Measurements from ENCODE around the gene CNTN4.
"Not testable (repeated sequence)": the region's sequence is repeated elsewhere in the genome, so short reads cannot be mapped to it uniquely, and the experiment has no call there.

CNTN4 gene

GRCh38 chr3:2915826-2916225 is 817.2 kb downstream of the CNTN4 start:
- Histone ChIP-seq H2BK12ac (ENCODE audit: low read length) (no peak overlapping the region), H3K4me2 (ENCODE audit: insufficient read depth, low read length, poor library complexity, severe bottlenecking) (no peak overlapping the region), H3K4ac (ENCODE audit: low read length) (no peak overlapping the region), H3K9me3 (replicated peaks in 1 of 2; ENCODE audit: control insufficient read depth in 2 of 2, insufficient read depth in 1 of 2, low read depth in 1 of 2, low read length in 2 of 2) (no peaks in the 10 kb centered on the region), H3K27ac (replicated peaks; ENCODE audit: low read length) (no peak overlapping the region), H3K4me1 (ENCODE audit: control insufficient read depth in 2 of 2, insufficient read depth in 1 of 2, low read depth in 1 of 2, low read length in 2 of 2) (peaks cover 0 to 1% of the 10 kb centered on the region in 2 donors), H3K27me3 (ENCODE audit: control insufficient read depth in 3 of 3, insufficient read depth in 3 of 3, low read depth in 1 of 3, low read length in 3 of 3) (no peaks in the 10 kb centered on the region), H3K79me1 (ENCODE audit: low read depth, low read length) (no peaks in the 10 kb centered on the region), H2BK120ac (ENCODE audit: low read depth, low read length) (no peak overlapping the region), H3K18ac (ENCODE audit: low read length) (no peak overlapping the region), H4K8ac (ENCODE audit: low read depth, low read length) (no peak overlapping the region), H3K36me3 (replicated peaks in 1 of 2; ENCODE audit: control insufficient read depth in 2 of 2, insufficient read depth in 2 of 2, low read length in 2 of 2) (no peaks in the 10 kb centered on the region), H3K14ac (ENCODE audit: low read length) (no peak overlapping the region), H2BK15ac (ENCODE audit: low read length) (no peak overlapping the region), H2BK5ac (ENCODE audit: low read length) (no peak overlapping the region), H2AFZ (ENCODE audit: low read length) (no peak overlapping the region), H3K9ac (ENCODE audit: low read depth, low read length, poor library complexity) (no peak overlapping the region), H4K91ac (ENCODE audit: low read depth, low read length, poor library complexity) (no peak overlapping the region), H3K4me3 (ENCODE audit: low read length in 2 of 2) (no peak overlapping the region), H2AK5ac (ENCODE audit: low read depth, low read length) (no peak overlapping the region), H3K23ac (ENCODE audit: low read depth, low read length, poor library complexity) (no peak overlapping the region)
- DNase-seq (ENCODE audit: low spot score) = no peak
- WGBS, 2 donors (ENCODE audit: extremely low coverage in 2 of 2, insufficient read length in 2 of 2, insufficient replicate concordance in 1 of 2) = no CpG with 5 or more reads among the region's 3 CpGs

DNA sequence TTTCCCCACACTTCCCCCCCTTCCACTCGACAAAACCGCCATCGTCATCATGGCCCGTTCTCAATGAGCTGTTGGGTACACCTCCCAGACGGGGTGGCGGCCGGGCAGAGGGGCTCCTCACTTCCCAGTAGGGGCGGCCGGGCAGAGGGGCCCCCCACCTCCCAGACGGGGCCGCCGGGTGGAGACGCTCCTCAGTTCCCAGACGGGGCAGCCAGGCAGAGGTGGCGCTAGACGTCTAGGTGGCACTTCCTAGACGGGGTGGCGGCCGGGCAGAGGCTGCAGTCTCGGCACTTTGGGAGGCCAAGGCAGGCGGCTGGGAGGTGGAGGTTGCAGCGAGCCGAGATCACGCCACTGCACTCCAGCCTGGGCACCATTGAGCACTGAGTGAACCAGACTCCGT is 818.0 kb downstream of the CNTN4 start:
- not testable (repeated sequence) for H4K91ac ChIP-seq (ENCODE audit: low read depth, low read length, poor library complexity); H2BK120ac ChIP-seq (ENCODE audit: low read depth, low read length); H2BK12ac ChIP-seq (ENCODE audit: low read length); H2AK5ac ChIP-seq (ENCODE audit: low read depth, low read length); H4K8ac ChIP-seq (ENCODE audit: low read depth, low read length); H3K79me1 ChIP-seq (ENCODE audit: low read depth, low read length); H3K36me3 ChIP-seq (replicated peaks in 1 of 2; ENCODE audit: control insufficient read depth in 2 of 2, insufficient read depth in 2 of 2, low read length in 2 of 2); H2AFZ ChIP-seq (ENCODE audit: low read length); H3K14ac ChIP-seq (ENCODE audit: low read length); DNase-seq (ENCODE audit: low spot score); H2BK15ac ChIP-seq (ENCODE audit: low read length); H3K27ac ChIP-seq (replicated peaks; ENCODE audit: low read length); H3K27me3 ChIP-seq (ENCODE audit: control insufficient read depth in 3 of 3, insufficient read depth in 3 of 3, low read depth in 1 of 3, low read length in 3 of 3); H3K4me3 ChIP-seq (ENCODE audit: low read length in 2 of 2); H3K4me2 ChIP-seq (ENCODE audit: insufficient read depth, low read length, poor library complexity, severe bottlenecking); H3K18ac ChIP-seq (ENCODE audit: low read length); H3K9me3 ChIP-seq (replicated peaks in 1 of 2; ENCODE audit: control insufficient read depth in 2 of 2, insufficient read depth in 1 of 2, low read depth in 1 of 2, low read length in 2 of 2); H3K9ac ChIP-seq (ENCODE audit: low read depth, low read length, poor library complexity); H2BK5ac ChIP-seq (ENCODE audit: low read length); H3K23ac ChIP-seq (ENCODE audit: low read depth, low read length, poor library complexity); H3K4me1 ChIP-seq (ENCODE audit: control insufficient read depth in 2 of 2, insufficient read depth in 1 of 2, low read depth in 1 of 2, low read length in 2 of 2); H3K4ac ChIP-seq (ENCODE audit: low read length)
- no CpG with 5 or more reads among the region's 25 CpGs for WGBS, 2 donors (ENCODE audit: extremely low coverage in 2 of 2, insufficient read length in 2 of 2, insufficient replicate concordance in 1 of 2)

- Histone ChIP-seq H3K27ac (replicated peaks; ENCODE audit: low read length) (no peak overlapping the region), H3K4me3 (ENCODE audit: low read length in 2 of 2) (no peak overlapping the region), H3K27me3 (ENCODE audit: control insufficient read depth in 3 of 3, insufficient read depth in 3 of 3, low read depth in 1 of 3, low read length in 3 of 3) (no peaks in the 10 kb centered on the region), H2BK120ac (ENCODE audit: low read depth, low read length) (no peak overlapping the region), H2BK12ac (ENCODE audit: low read length) (no peak overlapping the region), H3K14ac (ENCODE audit: low read length) (no peak overlapping the region), H3K4me1 (ENCODE audit: control insufficient read depth in 2 of 2, insufficient read depth in 1 of 2, low read depth in 1 of 2, low read length in 2 of 2) (no peaks in the 10 kb centered on the region), H3K18ac (ENCODE audit: low read length) (no peak overlapping the region), H3K4me2 (ENCODE audit: insufficient read depth, low read length, poor library complexity, severe bottlenecking) (no peak overlapping the region), H4K8ac (ENCODE audit: low read depth, low read length) (no peak overlapping the region), H3K23ac (ENCODE audit: low read depth, low read length, poor library complexity) (no peak overlapping the region), H3K36me3 (replicated peaks in 1 of 2; ENCODE audit: control insufficient read depth in 2 of 2, insufficient read depth in 2 of 2, low read length in 2 of 2) (no peaks in the 10 kb centered on the region), H3K9ac (ENCODE audit: low read depth, low read length, poor library complexity) (no peak overlapping the region), H2AFZ (ENCODE audit: low read length) (no peak overlapping the region), H3K9me3 (replicated peaks in 1 of 2; ENCODE audit: control insufficient read depth in 2 of 2, insufficient read depth in 1 of 2, low read depth in 1 of 2, low read length in 2 of 2) (no peaks in the 10 kb centered on the region), H2AK5ac (ENCODE audit: low read depth, low read length) (no peak overlapping the region), H3K79me1 (ENCODE audit: low read depth, low read length) (no peaks in the 10 kb centered on the region), H2BK5ac (ENCODE audit: low read length) (no peak overlapping the region), H4K91ac (ENCODE audit: low read depth, low read length, poor library complexity) (no peak overlapping the region), H3K4ac (ENCODE audit: low read length) (no peak overlapping the region), H2BK15ac (ENCODE audit: low read length) (no peak overlapping the region)
- no peak for DNase-seq (ENCODE audit: low spot score)
- no CpG with 5 or more reads among the region's 1 CpG for WGBS, 2 donors (ENCODE audit: extremely low coverage in 2 of 2, insufficient read length in 2 of 2, insufficient replicate concordance in 1 of 2)
Measured at GRCh38 chr3:2920103-2920502, 821.4 kb downstream of the CNTN4 start.

GRCh38 chr3:2921452-2921851 is 822.8 kb downstream of the CNTN4 start:
- 100% methylated on average over 1 of the region's 1 CpG; no CpG with 5 or more reads in 1 of the 2 donors for WGBS, 2 donors (ENCODE audit: extremely low coverage in 2 of 2, insufficient read length in 2 of 2, insufficient replicate concordance in 1 of 2)
- Histone ChIP-seq H3K36me3 (replicated peaks in 1 of 2; ENCODE audit: control insufficient read depth in 2 of 2, insufficient read depth in 2 of 2, low read length in 2 of 2) (no peaks in the 10 kb centered on the region), H4K8ac (ENCODE audit: low read depth, low read length) (no peak overlapping the region), H3K4ac (ENCODE audit: low read length) (no peak overlapping the region), H3K18ac (ENCODE audit: low read length) (no peak overlapping the region), H2BK15ac (ENCODE audit: low read length) (no peak overlapping the region), H3K9ac (ENCODE audit: low read depth, low read length, poor library complexity) (no peak overlapping the region), H4K91ac (ENCODE audit: low read depth, low read length, poor library complexity) (no peak overlapping the region), H2AFZ (ENCODE audit: low read length) (no peak overlapping the region), H3K9me3 (replicated peaks in 1 of 2; ENCODE audit: control insufficient read depth in 2 of 2, insufficient read depth in 1 of 2, low read depth in 1 of 2, low read length in 2 of 2) (no peaks in the 10 kb centered on the region), H2BK120ac (ENCODE audit: low read depth, low read length) (no peak overlapping the region), H3K4me3 (ENCODE audit: low read length in 2 of 2) (no peak overlapping the region), H2BK12ac (ENCODE audit: low read length) (no peak overlapping the region), H3K23ac (ENCODE audit: low read depth, low read length, poor library complexity) (no peak overlapping the region), H2BK5ac (ENCODE audit: low read length) (no peak overlapping the region), H3K4me1 (ENCODE audit: control insufficient read depth in 2 of 2, insufficient read depth in 1 of 2, low read depth in 1 of 2, low read length in 2 of 2) (no peaks in the 10 kb centered on the region), H3K14ac (ENCODE audit: low read length) (no peak overlapping the region), H2AK5ac (ENCODE audit: low read depth, low read length) (no peak overlapping the region), H3K79me1 (ENCODE audit: low read depth, low read length) (no peaks in the 10 kb centered on the region), H3K27ac (replicated peaks; ENCODE audit: low read length) (no peak overlapping the region), H3K27me3 (ENCODE audit: control insufficient read depth in 3 of 3, insufficient read depth in 3 of 3, low read depth in 1 of 3, low read length in 3 of 3) (no peaks in the 10 kb centered on the region), H3K4me2 (ENCODE audit: insufficient read depth, low read length, poor library complexity, severe bottlenecking) (no peak overlapping the region)
- no peak for DNase-seq (ENCODE audit: low spot score)

All from neuronal stem cell (in vitro differentiated cells).